ENCODE measurements around the gene RCC2.
"Not testable (repeated sequence)": the region's sequence is repeated elsewhere in the genome, so short reads cannot be mapped to it uniquely, and the experiment has no call there.

DNA sequence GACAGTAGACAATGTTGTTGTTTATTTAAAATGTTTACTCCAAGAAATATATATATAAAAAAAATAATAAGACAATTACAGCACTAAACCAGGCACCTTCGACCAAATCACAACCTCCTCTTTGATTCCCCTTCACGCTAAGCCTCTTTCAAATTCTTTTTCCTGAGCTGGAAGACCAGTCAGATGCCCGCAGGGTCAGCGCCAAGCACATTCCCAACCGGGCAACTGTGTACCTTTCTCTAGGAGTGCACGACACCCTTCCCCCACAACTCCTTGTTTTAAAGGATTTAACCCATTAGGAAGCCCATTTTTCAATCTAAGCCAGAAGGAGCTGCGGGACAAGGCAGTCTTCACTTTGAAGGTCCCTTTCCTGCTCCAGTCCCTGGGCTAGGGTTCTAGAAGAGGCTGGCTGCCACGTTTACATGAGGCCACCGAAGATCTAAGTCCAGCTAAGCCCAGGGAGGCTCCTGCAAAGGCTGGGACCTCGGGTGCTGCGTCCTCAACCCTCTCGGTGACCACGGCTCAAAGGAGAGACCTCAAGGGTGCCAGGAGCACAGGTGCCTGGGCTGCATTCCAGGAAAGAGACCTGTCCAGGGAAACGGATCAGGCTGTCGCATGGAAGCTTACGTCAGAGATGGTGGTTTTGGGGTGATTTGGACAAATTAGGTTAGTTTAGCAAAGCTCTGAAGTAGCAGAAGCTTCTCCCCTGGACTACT is 32.6 kb downstream of the RCC2 start:
- TF ChIP-seq, protein P1, sequence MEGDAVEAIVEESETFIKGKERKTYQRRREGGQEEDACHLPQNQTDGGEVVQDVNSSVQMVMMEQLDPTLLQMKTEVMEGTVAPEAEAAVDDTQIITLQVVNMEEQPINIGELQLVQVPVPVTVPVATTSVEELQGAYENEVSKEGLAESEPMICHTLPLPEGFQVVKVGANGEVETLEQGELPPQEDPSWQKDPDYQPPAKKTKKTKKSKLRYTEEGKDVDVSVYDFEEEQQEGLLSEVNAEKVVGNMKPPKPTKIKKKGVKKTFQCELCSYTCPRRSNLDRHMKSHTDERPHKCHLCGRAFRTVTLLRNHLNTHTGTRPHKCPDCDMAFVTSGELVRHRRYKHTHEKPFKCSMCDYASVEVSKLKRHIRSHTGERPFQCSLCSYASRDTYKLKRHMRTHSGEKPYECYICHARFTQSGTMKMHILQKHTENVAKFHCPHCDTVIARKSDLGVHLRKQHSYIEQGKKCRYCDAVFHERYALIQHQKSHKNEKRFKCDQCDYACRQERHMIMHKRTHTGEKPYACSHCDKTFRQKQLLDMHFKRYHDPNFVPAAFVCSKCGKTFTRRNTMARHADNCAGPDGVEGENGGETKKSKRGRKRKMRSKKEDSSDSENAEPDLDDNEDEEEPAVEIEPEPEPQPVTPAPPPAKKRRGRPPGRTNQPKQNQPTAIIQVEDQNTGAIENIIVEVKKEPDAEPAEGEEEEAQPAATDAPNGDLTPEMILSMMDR (IDR thresholded peaks at IDR 0.05): not testable (repeated sequence)
- TF ChIP-seq POLR2A (IDR thresholded peaks at IDR 0.05): not testable (repeated sequence)

Data from lower leg skin (tissue), 3 donors.